Stimulated activated CD4-positive, alpha-beta T cell treated with anti-CD3 and anti-CD28 coated beads, Interleukin-1b, Interleukin-23, amount 100 ng/mL, for 24 hours (primary cell): ENCODE measurements around the gene DHRS3.
"Not testable (repeated sequence)": the region's sequence is repeated elsewhere in the genome, so short reads cannot be mapped to it uniquely, and the experiment has no call there.

Experiments used
- DNase-seq, 4 experiments: peaks; one replicate each; pipeline ENCODE4 v3.0.0-alpha.2; 2020; ENCODE audit warnings: low read depth in 4 of 4, low spot score in 1 of 4

Gene DHRS3

DNA sequence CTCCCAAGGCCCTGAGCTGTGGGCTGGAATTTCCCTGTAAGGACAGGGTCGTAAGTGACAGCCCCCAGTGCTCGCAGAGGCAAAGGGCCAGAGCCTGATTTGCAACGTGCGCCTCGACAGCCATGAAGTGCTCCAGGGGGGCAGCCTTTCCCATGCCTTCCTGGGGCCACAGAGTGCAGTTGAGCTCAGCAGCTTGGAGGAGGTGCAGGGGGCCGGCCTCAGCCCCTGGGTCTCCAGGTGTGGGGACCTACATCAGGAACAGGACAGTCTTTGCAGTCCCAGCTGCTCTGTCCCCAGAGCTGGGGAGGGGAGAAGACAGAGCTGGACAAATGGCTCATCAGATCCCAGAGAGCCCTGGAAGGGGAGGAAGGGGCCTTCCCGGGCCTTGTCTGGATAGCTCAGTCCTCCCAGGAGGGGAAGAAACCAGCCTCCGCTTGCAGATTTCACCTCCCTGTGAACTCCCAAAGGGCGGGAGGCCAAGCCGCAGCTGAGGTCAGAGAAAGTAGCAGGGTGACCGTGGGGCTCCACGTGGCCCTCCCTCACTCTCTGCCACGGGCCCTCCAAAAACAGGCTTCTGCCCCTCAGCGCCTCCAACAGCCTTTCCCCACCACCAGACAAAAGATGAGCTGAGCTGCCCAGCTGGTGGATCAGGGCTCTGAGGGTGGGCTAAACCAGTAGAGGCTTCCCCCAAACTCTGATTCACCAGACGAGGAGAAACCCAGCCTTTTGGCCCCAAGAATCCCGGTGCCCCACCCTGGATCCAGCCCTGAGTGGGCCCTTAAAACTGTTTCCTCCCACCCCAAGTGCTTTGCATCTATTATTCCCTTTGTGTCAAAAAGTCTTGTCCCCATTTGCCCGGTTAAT lies 76.5 kb downstream of the DHRS3 start:
- no peak for DNase-seq

DNA sequence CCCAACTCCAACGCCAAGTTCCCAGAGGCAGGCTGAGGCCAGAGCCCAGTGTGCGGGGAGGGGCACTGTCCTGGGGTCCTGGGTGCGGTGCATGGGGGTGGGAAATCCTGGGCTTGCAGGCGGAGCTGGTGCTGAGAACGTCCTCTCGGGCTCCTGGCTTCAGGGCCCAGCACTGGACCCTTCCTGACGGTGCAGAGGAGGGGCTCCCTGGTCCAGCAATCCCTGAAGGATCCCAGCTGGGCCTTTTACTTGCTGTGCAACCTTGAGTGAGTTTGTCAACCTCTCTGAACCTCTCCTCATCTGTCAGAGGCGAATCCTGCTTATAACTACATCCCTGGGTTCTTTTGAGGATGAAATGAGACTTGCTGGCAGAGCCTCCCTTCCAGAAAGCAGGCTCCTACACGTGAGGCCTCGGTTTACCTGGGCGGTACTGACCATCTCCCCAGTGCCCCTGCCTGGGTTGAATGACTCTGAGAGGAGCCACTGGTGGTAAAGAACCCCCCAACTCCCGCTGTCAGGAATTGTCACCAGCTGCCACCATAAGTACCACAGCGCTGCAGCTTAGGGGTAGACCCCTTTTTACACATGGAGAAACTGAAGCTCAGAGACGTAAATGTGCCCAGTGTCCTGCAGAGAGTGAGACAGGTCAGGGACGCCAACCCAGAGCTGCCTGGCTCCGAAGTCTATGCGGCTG lies 77.3 kb downstream of the DHRS3 start:
- DNase-seq: no peak

DNA sequence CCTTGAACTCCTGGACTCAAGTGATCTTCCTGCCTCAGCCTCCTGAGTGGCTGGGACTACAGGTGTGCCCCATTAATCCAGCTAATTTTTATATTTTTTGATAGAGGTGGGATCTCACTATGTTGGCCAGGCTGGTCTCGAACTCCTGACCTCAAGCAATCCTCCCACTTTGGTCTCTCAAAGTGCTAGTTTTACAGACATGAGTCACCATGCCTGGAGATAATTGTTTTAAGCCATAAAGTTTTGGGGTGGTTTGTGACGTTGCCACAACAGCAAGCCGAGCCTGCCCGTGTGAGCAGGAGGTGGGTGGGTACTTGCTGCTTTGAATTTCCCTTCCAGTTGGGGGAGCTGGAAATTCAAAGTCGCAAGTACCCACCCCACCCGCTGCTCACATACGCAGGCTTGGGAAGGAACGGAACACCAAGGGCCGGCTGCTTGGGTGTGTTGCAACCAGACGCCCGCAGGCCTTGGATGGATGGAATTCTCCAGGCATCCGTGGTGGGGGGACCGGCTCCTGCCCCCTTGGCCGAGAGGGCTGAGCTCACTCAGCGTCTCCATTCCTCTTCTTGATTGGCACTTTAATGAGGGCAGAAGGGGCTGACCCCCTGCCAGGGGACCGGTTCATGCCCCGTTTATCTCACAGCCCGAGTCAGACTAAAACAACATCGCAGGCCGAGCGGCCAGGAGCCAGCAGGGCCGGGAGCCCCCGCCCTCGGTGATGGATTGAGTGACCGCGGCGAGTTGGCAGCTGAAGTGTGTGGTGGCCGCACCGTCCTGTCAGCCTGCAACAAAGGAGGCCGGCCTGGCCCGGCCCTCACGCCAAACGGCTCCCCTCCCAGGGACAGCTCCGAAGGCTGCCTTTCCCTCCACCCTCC lies 78.1 kb downstream of the DHRS3 start:
- no peak for DNase-seq

DNA sequence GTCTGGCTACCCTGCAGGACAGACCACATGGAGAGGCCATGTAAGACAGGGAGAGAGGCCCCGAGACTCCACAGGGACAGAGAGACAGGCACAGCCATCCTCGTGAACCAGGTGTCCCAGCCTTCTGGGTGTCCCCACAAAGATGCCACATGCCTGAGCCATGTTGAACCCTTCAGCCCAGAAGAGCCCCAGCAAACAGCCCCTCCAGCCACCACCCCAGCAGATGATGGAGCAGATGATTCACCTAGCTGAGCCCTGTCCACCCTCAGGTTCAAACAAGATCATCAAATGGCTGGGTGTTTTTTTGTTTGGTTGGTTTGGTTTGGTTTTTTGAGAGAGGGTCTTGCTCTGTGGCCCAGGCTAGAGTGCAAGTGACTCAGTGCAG lies 78.7 kb downstream of the DHRS3 start:
- no peak for DNase-seq

DNA sequence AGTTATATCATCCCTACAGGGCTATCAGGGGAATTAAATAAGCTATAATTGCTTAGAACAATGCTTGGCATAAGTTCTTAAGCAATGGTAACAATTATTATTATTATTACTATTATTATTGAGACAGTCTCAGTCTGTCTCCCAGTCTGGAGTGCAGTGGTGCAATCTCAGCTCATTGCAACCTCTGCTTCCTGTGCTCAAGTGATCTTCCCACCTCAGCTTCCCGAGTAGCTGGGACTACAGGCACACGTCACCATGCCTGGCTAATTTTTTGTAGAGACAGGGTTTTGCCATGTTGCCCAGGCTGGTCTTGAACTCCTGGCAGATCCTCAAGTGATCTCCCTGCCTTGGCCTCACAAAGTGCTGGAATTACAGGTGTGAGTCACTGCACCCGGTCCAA lies 79.5 kb downstream of the DHRS3 start:
- not testable (repeated sequence) for DNase-seq

DNA sequence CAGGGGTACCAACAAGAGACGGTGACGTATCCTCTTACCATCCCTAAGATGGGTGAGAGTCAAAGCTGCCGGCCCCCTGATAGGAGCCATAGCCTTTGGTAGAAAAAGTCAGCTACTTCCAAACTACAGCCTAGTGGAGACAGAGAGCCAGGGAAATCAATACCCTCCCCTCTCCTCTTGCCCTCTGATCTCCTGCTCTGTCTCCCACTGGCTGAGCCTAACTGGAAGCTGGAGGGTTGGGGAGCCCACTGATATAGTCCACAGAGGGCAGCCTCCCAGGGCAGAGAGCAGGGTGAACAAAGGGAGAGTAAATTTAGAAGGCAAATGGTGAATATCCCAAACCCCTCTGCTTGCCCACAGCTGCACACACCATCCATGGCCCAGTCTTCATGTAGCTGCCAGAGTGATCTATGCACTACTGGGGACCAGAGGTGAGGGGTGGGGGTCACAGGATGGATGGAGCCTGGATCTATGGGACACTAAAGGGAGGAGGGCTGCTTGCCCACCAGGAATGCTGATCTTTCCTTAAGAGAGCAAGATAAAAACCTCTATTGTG lies 80.0 kb downstream of the DHRS3 start:
- DNase-seq: no peak

DNA sequence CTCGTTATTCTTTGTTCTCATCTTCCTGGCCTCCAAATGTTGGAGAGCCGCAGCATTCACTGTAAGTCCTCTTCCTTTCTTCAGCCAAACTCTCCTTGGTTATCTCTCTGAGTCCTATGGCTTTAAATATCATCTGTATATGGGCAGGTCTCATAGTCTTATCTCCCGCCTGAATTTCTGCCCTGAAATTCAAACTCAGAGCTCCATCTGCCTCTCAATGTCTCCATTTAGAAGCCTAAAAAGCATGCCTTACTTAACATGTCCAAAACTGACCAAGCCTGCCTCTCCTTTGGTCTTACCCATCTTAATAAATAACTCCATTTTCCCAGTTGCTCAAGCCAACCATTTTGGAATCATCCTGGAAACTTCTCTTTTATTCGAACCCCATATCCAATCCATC lies 80.7 kb downstream of the DHRS3 start:
- no peak for DNase-seq

DNA sequence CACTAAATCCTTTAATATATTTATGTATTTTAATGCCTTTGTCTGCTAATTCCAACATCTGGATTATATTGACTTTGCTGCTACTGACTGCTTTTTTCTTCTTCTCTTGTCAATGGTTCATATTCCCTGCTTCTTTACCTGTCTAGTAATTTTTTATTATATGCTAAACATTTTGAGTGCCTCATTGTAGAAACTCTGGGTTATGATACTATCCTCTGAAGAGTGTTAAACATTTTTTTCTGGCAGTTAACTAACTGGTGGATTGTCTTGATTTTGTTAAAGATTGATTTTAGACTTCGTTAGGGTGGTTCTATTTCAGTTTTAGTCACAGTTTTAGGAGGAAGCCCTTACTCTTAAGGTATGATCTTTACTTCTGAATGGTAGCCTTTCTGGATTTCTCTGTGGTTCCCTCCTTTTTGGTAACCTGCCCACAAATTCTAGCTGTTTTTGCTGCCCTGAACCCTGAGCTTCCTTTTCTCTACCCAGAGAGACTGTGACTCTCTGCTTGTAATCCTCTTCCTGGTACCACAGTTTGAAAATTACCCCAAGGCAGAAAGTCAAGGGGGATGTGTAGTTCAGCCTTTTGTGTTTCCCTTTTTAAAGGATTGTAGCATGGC lies 81.9 kb downstream of the DHRS3 start:
- no peak for DNase-seq

DNA sequence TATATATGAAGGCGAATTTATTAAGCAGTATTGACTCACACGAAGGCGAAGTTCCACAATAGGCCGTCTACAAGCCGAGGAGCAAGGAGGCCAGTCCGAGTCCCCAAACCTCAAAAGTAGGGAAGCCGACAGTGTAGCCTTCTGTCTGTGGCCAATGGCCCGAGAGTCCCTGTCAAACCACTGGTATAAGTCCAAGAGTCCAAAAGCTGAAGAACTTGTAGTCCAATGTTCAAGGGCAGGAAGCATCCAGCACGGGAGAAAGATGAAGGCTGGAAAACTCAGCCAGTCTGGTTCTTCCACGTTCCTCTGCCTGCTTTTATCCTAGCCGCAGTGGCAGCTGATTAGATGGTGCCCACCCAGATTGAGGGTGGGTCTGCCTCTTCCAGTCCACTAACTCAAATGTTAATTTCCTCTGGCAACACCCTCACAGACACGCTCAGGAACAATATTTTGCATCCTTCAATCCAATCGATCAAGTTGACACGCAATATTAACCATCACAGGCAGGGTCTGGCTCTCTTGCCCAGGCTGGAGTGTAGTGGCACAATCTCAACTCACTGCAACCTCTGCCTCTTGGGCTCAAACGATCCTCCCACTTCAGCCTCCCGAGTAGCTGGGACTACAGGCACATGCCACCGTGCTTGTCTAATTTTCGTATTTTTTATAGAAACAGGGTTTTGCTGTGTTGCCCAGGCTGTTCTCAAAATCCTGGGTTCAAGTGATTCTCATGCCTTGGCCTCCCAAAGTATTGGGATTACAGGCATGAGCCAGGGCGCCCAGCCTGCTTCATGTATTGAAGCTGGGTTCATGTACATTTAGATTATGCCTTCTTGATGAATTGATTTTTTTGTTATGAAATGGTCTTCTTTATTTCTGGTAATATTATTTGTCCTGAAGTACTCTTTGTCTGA lies 85.3 kb downstream of the DHRS3 start:
- DNase-seq: no peak

DNA sequence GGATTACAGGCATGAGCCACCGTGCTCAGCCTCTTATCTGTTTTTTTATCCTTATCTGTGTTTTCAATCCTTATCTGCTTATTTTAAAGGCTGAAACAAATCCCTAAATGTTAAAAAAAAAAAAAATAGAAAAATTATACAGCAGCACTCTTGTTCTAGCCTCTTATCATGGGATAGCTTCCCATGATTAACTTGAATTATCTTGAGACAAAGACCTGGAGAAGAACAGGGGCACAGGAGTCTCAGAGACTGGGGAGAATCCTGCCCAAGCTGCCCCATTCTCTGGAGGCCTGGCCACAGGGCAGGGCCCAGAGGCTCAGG lies 86.9 kb downstream of the DHRS3 start:
- DNase-seq: no peak

DNA sequence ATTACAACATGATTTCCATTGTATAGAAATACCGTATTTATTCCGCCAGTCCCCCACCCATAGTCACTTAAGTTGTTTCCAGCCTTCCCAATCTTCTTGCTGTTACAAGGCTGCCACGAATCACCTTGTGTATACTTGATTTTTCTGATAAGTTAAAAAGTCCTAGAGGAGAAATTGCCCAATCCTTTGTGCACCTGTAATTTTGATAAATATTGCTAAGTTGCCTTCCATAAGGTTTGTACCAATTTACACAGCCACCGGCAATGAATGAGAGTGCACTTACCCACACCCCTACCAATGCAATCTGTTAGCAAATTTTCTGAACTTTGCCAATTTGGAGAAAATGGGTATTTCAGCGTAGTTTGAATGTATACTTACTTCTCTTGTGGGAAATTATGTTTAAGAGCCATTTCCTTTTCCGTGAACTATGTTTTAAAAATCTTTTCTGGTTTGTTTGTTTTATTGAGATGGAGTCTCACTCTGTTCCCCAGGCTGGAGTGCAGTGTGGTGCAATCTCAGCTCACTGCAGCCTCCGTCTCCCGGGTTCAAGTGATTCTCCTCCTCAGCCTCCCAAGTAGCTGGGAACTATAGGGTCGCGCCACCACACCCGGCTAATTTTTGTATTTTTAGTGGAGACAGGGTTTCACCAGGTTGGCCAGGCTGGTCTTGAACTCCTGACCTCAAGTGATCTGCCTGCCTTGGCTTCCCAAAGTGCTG lies 87.4 kb downstream of the DHRS3 start:
- no peak for DNase-seq

DNA sequence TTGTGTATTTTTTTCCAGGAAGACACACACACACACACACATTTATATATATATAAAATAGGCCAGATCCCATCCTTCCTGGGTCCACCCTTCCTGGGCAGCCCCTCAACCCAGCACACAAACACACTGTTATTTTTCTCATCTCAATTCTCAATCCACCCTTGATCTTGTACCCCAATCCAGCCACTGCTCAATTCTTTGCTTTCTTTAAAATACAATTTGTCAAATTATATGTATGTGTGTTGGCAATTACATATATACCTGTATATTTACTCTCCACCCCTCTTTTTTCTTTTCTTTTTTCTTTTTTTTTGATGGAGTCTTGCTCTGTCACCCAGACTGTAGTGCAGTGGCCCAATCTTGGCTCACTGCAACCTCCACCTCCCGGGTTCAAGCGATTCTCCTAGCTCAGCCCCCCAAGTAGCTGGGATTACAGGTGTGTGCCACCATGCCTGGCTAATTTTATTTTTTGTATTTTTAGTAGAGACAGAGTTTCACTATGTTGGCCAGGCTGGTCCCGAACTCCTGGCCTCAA lies 88.3 kb downstream of the DHRS3 start:
- DNase-seq: no peak

DNA sequence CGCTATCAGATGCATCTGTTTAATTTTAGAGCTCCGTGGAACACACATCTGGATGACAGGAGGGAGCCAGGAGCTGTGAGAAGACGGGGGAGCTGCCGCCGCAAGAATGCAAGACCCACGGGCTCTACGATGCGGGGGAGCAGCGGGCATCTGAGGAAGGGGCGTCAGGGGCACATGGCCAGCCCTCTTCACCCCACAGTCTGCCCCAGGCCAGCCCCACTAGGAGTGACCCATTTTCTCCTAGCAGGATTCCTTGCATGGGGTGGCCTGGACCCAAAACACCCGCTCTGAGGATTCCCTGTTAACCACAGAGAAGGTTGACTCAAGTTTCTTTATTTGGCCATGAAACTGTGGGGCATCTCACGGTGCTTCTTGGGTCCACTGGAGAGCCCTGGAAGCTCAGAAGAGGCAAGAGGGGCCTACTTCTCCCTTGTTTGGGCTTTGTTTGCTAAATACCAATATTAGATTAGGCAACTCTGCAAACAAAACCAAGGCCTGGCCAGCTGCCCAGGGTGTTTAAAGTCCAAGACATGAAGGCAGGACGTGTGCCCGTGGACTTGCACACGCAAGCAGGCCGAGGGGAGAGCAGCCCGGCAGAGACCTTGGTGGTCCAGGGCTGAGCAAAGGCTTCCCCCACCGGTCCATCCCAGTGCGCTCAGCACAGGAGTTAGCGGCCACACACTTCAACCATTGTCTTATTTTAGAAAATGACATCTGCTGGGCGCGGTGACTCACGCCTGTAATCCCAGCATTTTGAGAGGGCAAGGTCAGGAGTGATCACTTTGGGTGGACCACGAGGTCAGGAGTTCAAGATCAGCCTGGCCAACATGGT lies 89.8 kb downstream of the DHRS3 start:
- no peak for DNase-seq

DNA sequence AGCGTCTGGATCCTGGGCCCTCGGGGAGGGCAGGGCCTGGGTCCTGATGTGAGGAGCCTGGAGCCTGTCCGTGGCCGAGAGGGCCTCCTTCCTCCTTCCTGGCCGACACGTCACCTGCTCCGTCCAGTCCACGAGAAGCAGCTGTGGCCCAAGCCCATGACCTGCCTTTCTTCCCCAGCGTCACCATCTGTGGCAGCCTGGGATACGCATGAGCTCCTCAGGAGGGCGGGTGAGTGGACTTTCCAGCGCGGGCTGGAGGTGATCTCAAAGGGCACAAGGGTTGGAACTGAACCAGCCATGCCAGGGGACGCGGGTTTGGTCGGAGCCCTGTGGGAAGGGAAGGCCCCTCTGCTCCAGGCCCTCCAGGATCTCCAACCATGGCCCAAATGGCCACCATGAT lies 90.4 kb downstream of the DHRS3 start:
- no peak for DNase-seq

DNA sequence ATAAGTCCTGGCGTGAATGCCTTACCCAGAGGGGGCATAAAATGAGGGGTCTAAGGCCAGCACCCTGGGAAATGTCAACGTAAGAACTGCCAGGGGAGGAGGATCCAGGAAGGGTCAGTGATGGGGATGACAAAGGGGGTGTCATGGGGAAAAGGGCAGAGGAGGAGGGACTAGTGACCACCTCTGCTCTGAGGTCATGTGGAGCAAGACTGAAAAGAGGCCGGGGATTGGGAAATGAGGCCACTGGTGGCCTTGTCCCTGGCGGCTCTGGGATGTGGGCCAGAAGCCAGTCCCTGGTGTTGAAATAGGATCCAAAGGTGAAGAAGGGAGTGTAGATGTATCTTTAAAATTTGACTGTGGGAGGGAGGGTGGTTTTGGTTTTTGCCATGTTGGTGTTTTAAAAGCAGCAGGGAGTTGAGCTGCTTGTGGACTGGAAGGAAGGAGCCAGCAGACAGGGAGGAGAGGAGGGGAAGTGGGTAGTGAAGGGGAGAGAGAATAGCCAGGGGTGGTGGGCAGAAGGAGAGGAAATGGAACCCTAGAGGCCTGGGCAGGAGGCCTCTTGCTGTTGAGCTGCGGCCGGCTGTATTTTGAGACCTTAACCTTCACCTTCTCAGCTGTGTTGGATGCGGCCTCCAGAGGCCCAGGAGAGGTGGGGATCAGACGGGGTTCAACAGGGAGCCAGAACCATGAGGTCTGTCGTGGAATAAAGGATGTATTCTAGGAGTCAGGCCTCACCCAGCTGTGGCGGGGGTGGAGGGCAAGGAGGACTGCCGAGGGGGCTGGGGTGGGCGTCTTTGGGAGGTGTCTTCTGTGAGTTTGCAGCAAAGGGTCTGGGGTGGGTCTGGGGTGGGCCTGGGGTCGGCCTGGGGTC lies 92.5 kb downstream of the DHRS3 start:
- no peak for DNase-seq

DNA sequence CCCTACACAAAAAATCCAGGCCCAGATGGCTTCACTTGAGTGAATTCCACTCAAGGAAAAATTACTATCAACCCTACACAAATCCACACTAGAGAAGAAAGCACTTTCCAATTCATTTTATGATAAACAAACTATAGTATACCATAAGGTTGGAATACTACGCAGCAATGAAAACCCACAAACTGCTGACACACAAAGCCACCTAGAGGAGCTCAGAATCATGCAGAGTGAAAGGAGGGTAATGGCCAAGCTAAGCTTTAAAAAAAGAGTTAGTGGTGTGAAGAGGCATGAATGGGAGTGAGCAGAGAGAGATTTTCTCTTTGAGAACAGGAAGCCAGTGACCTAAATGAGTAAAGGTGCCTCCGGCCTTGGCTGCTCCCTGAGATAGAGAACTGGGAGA lies 93.7 kb downstream of the DHRS3 start:
- DNase-seq: no peak

DNA sequence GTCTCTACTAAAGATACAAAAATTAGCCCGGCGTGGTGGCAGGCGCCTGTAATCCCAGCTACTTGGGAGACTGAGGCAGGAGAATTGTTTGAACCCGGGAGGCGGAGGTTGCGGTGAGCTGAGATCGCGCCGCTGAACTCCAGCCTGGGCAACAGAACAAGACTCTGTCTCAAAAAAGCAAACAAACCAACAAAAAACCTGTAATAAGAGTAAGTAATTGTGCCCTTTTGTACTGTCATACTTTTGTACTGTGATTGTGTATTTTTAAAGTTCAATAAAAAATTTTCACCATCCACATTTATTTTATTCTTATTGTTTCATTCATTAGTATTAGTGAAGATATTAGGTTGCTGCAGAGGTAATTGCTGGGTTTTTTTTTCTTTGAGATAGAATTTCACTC lies 95.2 kb downstream of the DHRS3 start:
- not testable (repeated sequence) for DNase-seq
